Hepatocyte (in vitro differentiated cells): Measurements from ENCODE around the gene GPATCH1.

ENCODE experiments used
- CTCF ChIP-seq: fragments of 200-600 bp; sonication (generic); IDR thresholded peaks from 2 replicates; pipeline ENCODE4 v1.5.1; 2016; ENCODE audit warnings: antibody characterized with exemption, mild to moderate bottlenecking; ENCODE audit not compliant: poor library complexity
- EZH2 ChIP-seq: fragments of 200-600 bp; sonication (generic); IDR thresholded peaks from 2 replicates; pipeline ENCODE4 v1.6.1; 2016; ENCODE audit warnings: antibody characterized with exemption, mild to moderate bottlenecking, borderline replicate concordance
- EZH2phosphoT487 ChIP-seq: fragments of 200-600 bp; sonication (generic); IDR thresholded peaks from one replicate; pipeline ENCODE4 v1.6.1; 2018; ENCODE audit warnings: antibody characterized with exemption, mild to moderate bottlenecking, low read depth, moderate library complexity; ENCODE audit not compliant: unreplicated experiment, severe bottlenecking

GRCh38 chr19:33157906-33158305 lies 76.9 kb downstream of the GPATCH1 start:
- no peak for TF ChIP-seq CTCF
- no peak for TF ChIP-seq EZH2phosphoT487
- no peak for TF ChIP-seq EZH2
